Bronchial epithelial cell (primary cell): ENCODE results near the gene CACNG7. TPM values are rescaled to one million over a fixed set of nuclear protein-coding genes. Genes with fewer than 3 reads are reported as not detected.

ENCODE experiments used
- DNase-seq: peaks from one replicate; pipeline ENCODE4 v3.0.0-alpha.2; 2010; ENCODE audit warnings: low read depth
- FAIRE-seq: peaks from 2 replicates; lab custom pipeline; 2011; peaks lifted over from hg19 to GRCh38; lab: Jason Lieb, UNC
- H3K27me3 ChIP-seq: 2 replicates; pipeline ENCODE4 v1.5.1; 2011; ENCODE audit warnings: low read length; ENCODE audit not compliant: control insufficient read depth, insufficient read depth
- H3K36me3 ChIP-seq: 2 replicates; pipeline ENCODE4 v1.5.1; 2011; ENCODE audit warnings: low read length; ENCODE audit not compliant: control insufficient read depth, insufficient read depth
- H3K4me3 ChIP-seq: 2 replicates; pipeline ENCODE4 v1.5.1; 2011; ENCODE audit warnings: mild to moderate bottlenecking, low read depth, low read length, control low read depth
- CTCF ChIP-seq: IDR thresholded peaks from 2 replicates; pipeline ENCODE4 v1.5.1; 2011; ENCODE audit warnings: mild to moderate bottlenecking, moderate library complexity, low read length, control low read depth, inconsistent platforms; ENCODE audit not compliant: insufficient read depth, severe bottlenecking
- total RNA-seq: library from RNA; depleted of rRNA; stranded (reverse); fragments of >200 nt; gene quantifications from 2 replicates; pipeline ENCODE4 v1.2.1, GENCODE V29; 2014

CACNG7 gene
- total RNA-seq, 1 donor from 2014 or later: not detected

- Histone ChIP-seq H3K4me3 (no peak overlapping the region), H3K36me3 (no peaks in the 10 kb centered on the region), H3K27me3 (peaks cover 12% of the 10 kb centered on the region)
- no peak for TF ChIP-seq CTCF
- peak; percentile 62 for FAIRE-seq
- no peak for DNase-seq
Observed at GRCh38 chr19:53957448-53958167, 48.5 kb downstream of the CACNG7 start.

GRCh38 chr19:53958168-53958571 lies 49.1 kb downstream of the CACNG7 start:
- Histone ChIP-seq H3K27me3 (peaks cover 12% of the 10 kb centered on the region), H3K4me3 (no peak overlapping the region), H3K36me3 (no peaks in the 10 kb centered on the region)
- no peak for TF ChIP-seq CTCF
- DNase-seq (no peak), FAIRE-seq (no peak)

GRCh38 chr19:53958823-53959757 lies 50.0 kb downstream of the CACNG7 start:
- no peak for DNase-seq
- FAIRE-seq: no peak
- no peaks in the 10 kb centered on the region for H3K36me3 ChIP-seq
- TF ChIP-seq CTCF: no peak
- no peak overlapping the region for H3K4me3 ChIP-seq
- peaks cover 12% of the 10 kb centered on the region for H3K27me3 ChIP-seq

- TF ChIP-seq CTCF: no peak
- no peak overlapping the region for H3K4me3 ChIP-seq
- H3K36me3 ChIP-seq: no peaks in the 10 kb centered on the region
- FAIRE-seq: no peak
- DNase-seq: no peak
- peaks cover 12% of the 10 kb centered on the region for H3K27me3 ChIP-seq
Observed at GRCh38 chr19:53960187-53960586, 51.1 kb downstream of the CACNG7 start.

- Histone ChIP-seq H3K27me3 (peaks cover 12% of the 10 kb centered on the region), H3K36me3 (no peaks in the 10 kb centered on the region), H3K4me3 (no peak overlapping the region)
- DNase-seq (no peak), FAIRE-seq (no peak)
- no peak for TF ChIP-seq CTCF
Observed at GRCh38 chr19:53960886-53961285, 51.8 kb downstream of the CACNG7 start.
